Smooth muscle cell (in vitro differentiated cells): ENCODE data around the gene LRRN1. TPM values are rescaled to one million over a fixed set of nuclear protein-coding genes. Genes with fewer than 3 reads are reported as not detected.

Source experiments
- DNase-seq: peaks from one replicate; lab custom pipeline; 2025; ENCODE audit not compliant: unreplicated experiment; lab: John Stamatoyannopoulos, UW
- H2AFZ ChIP-seq: fragments of 200-600 bp; sonication (generic); 2 replicates; pipeline ENCODE4 v1.6.0; 2016; ENCODE audit warnings: antibody characterized with exemption, low read depth, mild to moderate bottlenecking
- H3F3A ChIP-seq: fragments of 200-600 bp; sonication (generic); 2 replicates; pipeline ENCODE4 v1.6.0; 2017; ENCODE audit warnings: antibody characterized with exemption, low read depth
- H3K27ac ChIP-seq: fragments of 200-600 bp; sonication (generic); 2 replicates; pipeline ENCODE4 v1.5.1; 2016; ENCODE audit warnings: low read depth, mild to moderate bottlenecking
- H3K27me3 ChIP-seq: fragments of 200-600 bp; sonication (generic); 2 replicates; pipeline ENCODE4 v1.6.1; 2016; ENCODE audit warnings: low read depth, mild to moderate bottlenecking
- H3K36me3 ChIP-seq: fragments of 200-600 bp; sonication (generic); 2 replicates; pipeline ENCODE4 v1.5.1; 2016; ENCODE audit warnings: low read depth
- H3K4me1 ChIP-seq: fragments of 200-600 bp; sonication (generic); 2 replicates; pipeline ENCODE4 v1.5.1; 2016; ENCODE audit warnings: low read depth
- H3K4me2 ChIP-seq: fragments of 200-600 bp; sonication (generic); 2 replicates; pipeline ENCODE4 v1.6.0; 2016; ENCODE audit warnings: mild to moderate bottlenecking
- H3K4me3 ChIP-seq: fragments of 200-600 bp; sonication (generic); 2 replicates; pipeline ENCODE4 v1.5.1; 2016; ENCODE audit warnings: mild to moderate bottlenecking
- H3K79me2 ChIP-seq: fragments of 200-600 bp; sonication (generic); 2 replicates; pipeline ENCODE4 v1.6.0; 2016; ENCODE audit warnings: low read depth, mild to moderate bottlenecking
- H3K9ac ChIP-seq: fragments of 200-600 bp; sonication (generic); 2 replicates; pipeline ENCODE4 v1.6.0; 2016; ENCODE audit warnings: low read depth
- H3K9me3 ChIP-seq: fragments of 200-600 bp; sonication (generic); replicated peaks from 2 replicates; pipeline ENCODE4 v1.5.1; 2016; ENCODE audit warnings: low read depth
- H4K20me1 ChIP-seq: fragments of 200-600 bp; sonication (generic); 2 replicates; pipeline ENCODE4 v1.6.0; 2016; ENCODE audit warnings: low read depth
- CTCF ChIP-seq: fragments of 200-600 bp; sonication (generic); IDR thresholded peaks from 2 replicates; pipeline ENCODE4 v1.5.1; 2017; ENCODE audit warnings: borderline replicate concordance, mild to moderate bottlenecking, antibody characterized with exemption; ENCODE audit not compliant: insufficient read depth, poor library complexity, severe bottlenecking
- WGBS: methylation state at CpG from one replicate; pipeline ENCODE4 v1.1.7; 2016; ENCODE audit warnings: low lambda C conversion rate; 5-methylcytosine and 5-hydroxymethylcytosine counted together
- polyA plus RNA-seq: library from polyadenylated mRNA; unstranded; fragments of >200 nt; fragmentation: Nextera tagmentation; extraction: Ambion mirVana; gene quantifications from 2 replicates; pipeline ENCODE4 v1.2.1, GENCODE V29; 2016
- total RNA-seq: library from RNA; depleted of rRNA; stranded (reverse); fragments of >200 nt; gene quantifications from 2 replicates; pipeline ENCODE4 v1.2.3, GENCODE V29; 2014

LRRN1 gene
- 17.0 and 19.6 TPM in 2 replicates for total RNA-seq
- polyA plus RNA-seq: 8.5 and 11.7 TPM in 2 replicates

GRCh38 chr3:3799173-3800079, at the start of gene LRRN1:
Gene LRRN1, plus strand, starts transcription at chr3:3799431. Its CDS starts 45,211 bp downstream, at chr3:3844642.
- peaks cover 11% of the 10 kb centered on the region for H4K20me1 ChIP-seq
- TF ChIP-seq CTCF: no peak
- no peaks in the 10 kb centered on the region for H3K9me3 ChIP-seq
- H2AFZ ChIP-seq: peak within 1 kb of the TSS; percentile 85
- H3K27ac ChIP-seq: no peak within 1 kb of the TSS
- H3F3A ChIP-seq: no peaks in the 10 kb centered on the region
- peak within 1 kb of the TSS; percentile 25 for H3K9ac ChIP-seq
- peaks cover 12% of the 10 kb centered on the region for H3K27me3 ChIP-seq
- peak within 1 kb of the TSS; percentile 89 for H3K4me3 ChIP-seq
- no peaks in the 10 kb centered on the region for H3K36me3 ChIP-seq
- WGBS: 1% methylated on average over 63 of the region's 102 CpGs
- H3K4me2 ChIP-seq: peak within 1 kb of the TSS; percentile 100
- DNase-seq: peak; percentile 36
- H3K4me1 ChIP-seq: peaks cover 25% of the 10 kb centered on the region
- H3K79me2 ChIP-seq: peaks cover 27% of the 10 kb centered on the region

GRCh38 chr3:3753416-3753815, 45.8 kb upstream of the LRRN1 start:
- WGBS: 55% methylated on average over 3 of the region's 3 CpGs
- no peak for TF ChIP-seq CTCF

GRCh38 chr3:3765661-3766060, 33.6 kb upstream of the LRRN1 start:
- no peak for DNase-seq
- H3K4me3 ChIP-seq: no peak overlapping the region
- H3K36me3 ChIP-seq: no peaks in the 10 kb centered on the region
- no peaks in the 10 kb centered on the region for H3K4me1 ChIP-seq
- TF ChIP-seq CTCF: no peak
- no peaks in the 10 kb centered on the region for H4K20me1 ChIP-seq
- no peak overlapping the region for H3K9ac ChIP-seq
- H2AFZ ChIP-seq: no peak overlapping the region
- no peak overlapping the region for H3K4me2 ChIP-seq
- H3K27ac ChIP-seq: no peak overlapping the region
- H3F3A ChIP-seq: no peaks in the 10 kb centered on the region
- H3K79me2 ChIP-seq: no peaks in the 10 kb centered on the region
- WGBS: 69% methylated on average over 4 of the region's 4 CpGs
- H3K9me3 ChIP-seq: no peaks in the 10 kb centered on the region
- H3K27me3 ChIP-seq: no peaks in the 10 kb centered on the region

More at GRCh38 chr3:3753416-3753815, 45.8 kb upstream of the LRRN1 start:
- Histone ChIP-seq H2AFZ (no peak overlapping the region), H4K20me1 (no peaks in the 10 kb centered on the region), H3K27ac (no peak overlapping the region), H3K9ac (no peak overlapping the region), H3K4me1 (no peaks in the 10 kb centered on the region), H3K9me3 (no peaks in the 10 kb centered on the region), H3F3A (no peaks in the 10 kb centered on the region), H3K79me2 (no peaks in the 10 kb centered on the region), H3K4me2 (no peak overlapping the region), H3K36me3 (no peaks in the 10 kb centered on the region), H3K4me3 (no peak overlapping the region), H3K27me3 (no peaks in the 10 kb centered on the region)
- no peak for DNase-seq
